Gastrocnemius medialis (tissue), 4 donors: ENCODE results near the gene TEN1. TPM values are rescaled to one million over a fixed set of nuclear protein-coding genes. Genes with fewer than 3 reads are reported as not detected.

Source experiments
- ATAC-seq, 2 donors: fragments of 150-250 bp; one replicate each; pipeline ENCODE4 v1.9.1; 2016
- DNase-seq, 2 donors: peaks; one replicate each; pipeline ENCODE4 v3.0.0-alpha.2; 2019
- H3K27ac ChIP-seq, 4 donors: fragments of 200-600 bp; sonication (generic); 1 replicate in 1 of 4; 2 replicates in 3 of 4; pipeline ENCODE4 v1.5.1; 2016 to 2018; ENCODE audit warnings: mild to moderate bottlenecking in 2 of 4, moderate library complexity in 1 of 4
- H3K27me3 ChIP-seq, 3 donors: fragments of 200-600 bp; sonication (generic) in 2 of 3; 1 replicate in 1 of 3; 2 replicates in 2 of 3; pipeline versions ENCODE4 v1.5.1 to v1.6.0; 2016 to 2019; ENCODE audit warnings: mild to moderate bottlenecking in 1 of 3, moderate library complexity in 1 of 3
- H3K36me3 ChIP-seq, 2 donors: fragments of 200-600 bp; sonication (generic) in 1 of 2; one replicate each; pipeline ENCODE4 v1.5.1; 2017 to 2018
- H3K4me1 ChIP-seq, 2 donors: fragments of 200-600 bp; sonication (generic) in 1 of 2; one replicate each; pipeline ENCODE4 v1.5.1; 2016 to 2017; ENCODE audit warnings: mild to moderate bottlenecking in 2 of 2
- H3K4me3 ChIP-seq, 4 donors: fragments of 200-600 bp; sonication (generic) in 3 of 4; 1 replicate in 1 of 4; 2 replicates in 3 of 4; pipeline ENCODE4 v1.5.1; 2016 to 2019; ENCODE audit warnings: mild to moderate bottlenecking in 2 of 4
- H3K9me3 ChIP-seq, 3 donors: fragments of 200-600 bp; sonication (generic) in 2 of 3; 1 replicate in 1 of 3; 2 replicates in 2 of 3; pipeline ENCODE4 v1.5.1; 2016 to 2019
- POLR2A ChIP-seq, 2 donors: fragments of 450-650 bp; IDR thresholded peaks; one replicate each; pipeline ENCODE4 v1.6.1; 2017; ENCODE audit warnings: antibody characterized with exemption in 2 of 2, mild to moderate bottlenecking in 2 of 2, moderate library complexity in 2 of 2
- in situ Hi-C, 4 donors: fragments of 200-750 bp; cut with MboI; loops; one replicate each; pipeline versions ENCODE4 v1.15.0 to v1.8.0; 2017; ENCODE audit warnings: low sequenced_read_pairs in 4 of 4
- intact Hi-C: fragments of 100-400 bp; cut with DNase I; formaldehyde crosslinking; loops from one replicate; pipeline ENCODE4 v1.15.1; 2023; ENCODE audit warnings: low total_unique reads
- total RNA-seq, 4 donors: library from RNA; depleted of rRNA; stranded (reverse); fragments of >200 nt; gene quantifications; one replicate each; pipeline versions ENCODE4 v1.1.0 to v1.2.3, GENCODE V29; 2016
- TF ChIP-seq, protein P1 (sequence below), 5 experiments: fragments of 450-650 bp in 3 of 5; fragments of 200-600 bp in 2 of 5; sonication (generic) in 2 of 5; IDR thresholded peaks in 4 of 5; conservative IDR thresholded peaks in 1 of 5; 1 replicate in 4 of 5; 2 replicates in 1 of 5; pipeline ENCODE4 v1.5.1; 2016 to 2019; ENCODE audit warnings: antibody characterized with exemption in 5 of 5, mild to moderate bottlenecking in 3 of 5, moderate library complexity in 3 of 5

Gene TEN1
- total RNA-seq, 4 donors from 2014 or later, result 4.2 to 9.2 (median 6.8) TPM

DNA sequence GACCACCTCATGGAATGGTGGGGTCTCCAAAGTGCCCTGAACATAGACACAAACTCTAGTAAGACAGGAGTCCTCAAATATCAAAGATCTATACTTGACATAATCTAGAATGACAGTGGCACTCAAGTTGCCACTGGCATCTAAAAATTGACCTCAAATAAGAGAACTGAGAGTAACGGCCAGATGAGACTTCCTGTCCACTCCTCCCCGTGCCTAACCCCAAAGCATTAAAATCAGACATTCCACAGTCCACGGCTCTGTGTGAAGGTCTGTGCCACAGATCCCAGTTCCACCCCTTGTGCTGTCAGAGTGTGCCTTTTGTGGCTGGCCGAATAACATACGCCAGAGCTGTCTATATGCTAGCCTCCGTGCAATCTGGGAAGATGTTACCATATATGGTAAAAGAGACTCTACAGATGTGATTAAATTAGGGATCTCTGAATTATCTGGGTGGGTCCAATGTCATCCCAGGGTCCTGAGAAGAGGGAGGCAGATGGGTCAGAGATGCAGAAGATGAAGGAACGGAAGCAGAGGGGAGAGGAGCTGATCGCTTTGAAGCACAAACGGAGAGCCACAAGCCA is 69.1 kb downstream of the TEN1 start:
- DNase-seq, result no peak
- Histone ChIP-seq H3K4me1 (peaks cover 0 to 5% of the 10 kb centered on the region in 2 donors), H3K4me3 (no peak overlapping the region), H3K27me3 (no peaks in the 10 kb centered on the region), H3K9me3 (no peaks in the 10 kb centered on the region), H3K36me3 (peaks cover 3 to 82% of the 10 kb centered on the region in 2 donors), H3K27ac (no peak overlapping the region)
- ATAC-seq, result no peak
- in situ Hi-C loops, result no loop called here
- TF ChIP-seq, protein P1, sequence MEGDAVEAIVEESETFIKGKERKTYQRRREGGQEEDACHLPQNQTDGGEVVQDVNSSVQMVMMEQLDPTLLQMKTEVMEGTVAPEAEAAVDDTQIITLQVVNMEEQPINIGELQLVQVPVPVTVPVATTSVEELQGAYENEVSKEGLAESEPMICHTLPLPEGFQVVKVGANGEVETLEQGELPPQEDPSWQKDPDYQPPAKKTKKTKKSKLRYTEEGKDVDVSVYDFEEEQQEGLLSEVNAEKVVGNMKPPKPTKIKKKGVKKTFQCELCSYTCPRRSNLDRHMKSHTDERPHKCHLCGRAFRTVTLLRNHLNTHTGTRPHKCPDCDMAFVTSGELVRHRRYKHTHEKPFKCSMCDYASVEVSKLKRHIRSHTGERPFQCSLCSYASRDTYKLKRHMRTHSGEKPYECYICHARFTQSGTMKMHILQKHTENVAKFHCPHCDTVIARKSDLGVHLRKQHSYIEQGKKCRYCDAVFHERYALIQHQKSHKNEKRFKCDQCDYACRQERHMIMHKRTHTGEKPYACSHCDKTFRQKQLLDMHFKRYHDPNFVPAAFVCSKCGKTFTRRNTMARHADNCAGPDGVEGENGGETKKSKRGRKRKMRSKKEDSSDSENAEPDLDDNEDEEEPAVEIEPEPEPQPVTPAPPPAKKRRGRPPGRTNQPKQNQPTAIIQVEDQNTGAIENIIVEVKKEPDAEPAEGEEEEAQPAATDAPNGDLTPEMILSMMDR (IDR thresholded peaks at IDR 0.05 in 4 of 5, conservative IDR thresholded peaks at IDR 0.05 in 1 of 5), result no peak
- TF ChIP-seq POLR2A (IDR thresholded peaks at IDR 0.05), result no peak
- intact Hi-C loops, result no loop called here

DNA sequence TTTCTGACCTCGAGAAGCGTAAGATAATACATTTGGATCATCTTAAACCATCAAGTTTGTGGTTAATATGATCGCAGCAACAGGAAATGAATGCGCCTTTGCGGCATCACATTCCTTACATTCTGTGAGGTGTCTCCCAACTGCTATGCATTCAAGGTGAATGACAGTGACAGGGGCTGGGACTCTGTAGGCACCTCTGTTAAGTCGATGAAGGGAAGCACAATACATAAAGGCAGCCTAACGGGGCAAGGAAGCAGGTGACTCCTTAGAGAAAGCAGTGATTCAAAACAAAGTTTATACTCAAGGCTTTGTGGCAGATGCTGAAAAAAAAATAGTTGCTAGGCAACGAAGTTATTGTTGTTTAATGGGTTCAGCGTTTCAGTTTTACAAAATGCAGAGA is 69.7 kb downstream of the TEN1 start:
- ATAC-seq (no peak), DNase-seq (no peak)
- in situ Hi-C loops, result no loop called here
- Histone ChIP-seq H3K27me3 (no peaks in the 10 kb centered on the region), H3K4me3 (no peak overlapping the region), H3K4me1 (peaks cover 0 to 5% of the 10 kb centered on the region in 2 donors), H3K9me3 (no peaks in the 10 kb centered on the region), H3K27ac (no peak overlapping the region), H3K36me3 (peaks cover 3 to 81% of the 10 kb centered on the region in 2 donors)
- no peak for TF ChIP-seq POLR2A (IDR thresholded peaks at IDR 0.05)
- TF ChIP-seq, protein P1 (IDR thresholded peaks at IDR 0.05 in 4 of 5, conservative IDR thresholded peaks at IDR 0.05 in 1 of 5), result no peak
- intact Hi-C loops, result no loop called here

DNA sequence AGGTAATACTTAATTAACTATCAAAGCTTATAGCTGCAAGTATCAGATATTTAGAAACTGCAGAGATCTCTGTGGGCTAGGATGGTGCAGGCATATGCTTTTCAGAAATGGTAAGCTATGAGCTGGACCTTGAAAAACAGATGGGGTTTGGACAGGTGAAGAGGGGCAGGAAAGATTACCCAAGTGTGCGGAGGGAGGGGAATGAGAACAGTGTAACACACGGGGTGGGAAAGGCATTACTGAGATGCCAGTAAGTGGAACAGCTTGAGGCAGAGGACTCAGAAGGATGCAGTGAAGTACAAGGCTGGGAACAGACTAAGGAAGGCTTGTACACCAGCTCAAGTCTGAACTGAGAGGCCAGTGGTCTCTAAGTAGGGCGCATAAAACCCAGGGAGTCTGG is 70.2 kb downstream of the TEN1 start:
- Histone ChIP-seq H3K27me3 (no peaks in the 10 kb centered on the region), H3K4me3 (no peak overlapping the region), H3K4me1 (peaks cover 0 to 5% of the 10 kb centered on the region in 2 donors), H3K36me3 (peaks cover 3 to 81% of the 10 kb centered on the region in 2 donors), H3K27ac (no peak overlapping the region), H3K9me3 (no peaks in the 10 kb centered on the region)
- in situ Hi-C loops, result no loop called here
- TF ChIP-seq POLR2A (IDR thresholded peaks at IDR 0.05), result no peak
- TF ChIP-seq, protein P1 (IDR thresholded peaks at IDR 0.05 in 4 of 5, conservative IDR thresholded peaks at IDR 0.05 in 1 of 5), result no peak
- intact Hi-C loops, result no loop called here
- ATAC-seq (no peak), DNase-seq (no peak)

DNA sequence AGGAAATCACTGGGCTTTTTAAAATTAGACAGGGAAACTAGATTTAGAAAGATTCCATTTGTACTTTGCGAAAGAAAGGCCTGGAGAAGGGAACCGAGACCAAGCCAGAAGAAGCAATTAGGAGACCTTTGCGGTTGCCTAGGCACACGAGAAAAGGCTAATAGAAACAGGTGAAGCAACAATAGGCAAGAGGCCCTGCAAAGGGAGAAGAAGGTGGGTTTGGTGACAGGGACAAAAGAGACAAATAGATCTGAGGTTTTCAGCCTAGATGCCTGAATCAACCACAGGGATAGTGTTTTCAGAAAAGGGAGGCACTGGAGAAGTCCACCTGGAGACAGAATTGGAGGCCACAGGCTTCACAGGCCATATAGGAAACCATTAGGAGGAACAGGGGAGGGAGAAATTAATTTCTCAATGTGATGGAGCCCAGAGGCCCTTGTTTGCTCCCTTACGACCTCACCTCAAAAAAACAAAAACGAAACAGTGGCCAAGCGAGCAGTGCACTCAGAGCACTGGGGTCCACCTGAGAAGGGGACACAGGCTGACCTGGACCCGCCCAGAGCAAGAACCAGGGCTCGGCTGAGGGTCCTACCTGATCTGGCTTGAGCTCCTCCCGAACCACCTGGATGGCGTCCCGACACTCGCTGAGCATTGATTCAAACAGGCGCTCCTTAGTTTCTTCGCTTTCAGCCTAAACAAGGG is 70.9 kb downstream of the TEN1 start:
- no peaks in the 10 kb centered on the region for H3K9me3 ChIP-seq
- peaks cover 0 to 80% of the 10 kb centered on the region in 2 donors for H3K36me3 ChIP-seq
- peaks cover 0 to 5% of the 10 kb centered on the region in 2 donors for H3K4me1 ChIP-seq
- in situ Hi-C loops, result no loop called here
- intact Hi-C loops, result no loop called here
- H3K4me3 ChIP-seq, result no peak overlapping the region
- H3K27ac ChIP-seq, result peak overlapping the region in 1 of 4 donors; percentile 46
- no peak for TF ChIP-seq POLR2A (IDR thresholded peaks at IDR 0.05)
- H3K27me3 ChIP-seq, result no peaks in the 10 kb centered on the region
- DNase-seq, result no peak
- ATAC-seq, result no peak

Other genes starting within 250 kb of the TEN1 start
- gene GALK1, start 214.0 kb upstream of the TEN1 start, total RNA-seq, result 10 to 100 TPM in 2 of 4 donors, 1 to 10 TPM in 2; 8.7 to 18.3 (median 11.0) TPM
- gene UNK, start 194.4 kb upstream of the TEN1 start, total RNA-seq, result 10 to 100 TPM; 10.4 to 19.2 (median 13.1) TPM
- gene UNC13D, start 134.8 kb upstream of the TEN1 start, total RNA-seq, result 1 to 10 TPM; 1.3 to 9.4 (median 4.6) TPM
- gene WBP2, start 123.9 kb upstream of the TEN1 start, total RNA-seq, result 100 to 1,000 TPM; 129 to 259 (median 148) TPM
- gene TRIM47, start 100.7 kb upstream of the TEN1 start, total RNA-seq, result 10 to 100 TPM in 3 of 4 donors, 1 to 10 TPM in 1; 9.5 to 18.4 (median 15.5) TPM
- 10 to 100 TPM; 16.5 to 26.1 (median 22.3) TPM for gene TRIM65, start 82.3 kb upstream of the TEN1 start, total RNA-seq
- 10 to 100 TPM; 29.9 to 86.7 (median 53.1) TPM for gene MRPL38, start 74.4 kb upstream of the TEN1 start, total RNA-seq
- gene FBF1, start 38.2 kb upstream of the TEN1 start, total RNA-seq, result 1 to 10 TPM; 2.5 to 6.4 (median 5.8) TPM
- 10 to 100 TPM; 64.8 to 96.6 (median 80.7) TPM for gene ACOX1, start 74 bp upstream of the TEN1 start, total RNA-seq
- 1 to 10 TPM in 2 of 4 donors, under 1 TPM in 2; 0.33 to 1.8 (median 1.1) TPM for gene CDK3, start 21.6 kb downstream of the TEN1 start, total RNA-seq
- gene EVPL, start 48.1 kb downstream of the TEN1 start, total RNA-seq, result under 1 TPM in 2 of 4 donors, not detected in 2; 0.02 to 0.07 TPM
- gene SRP68, start 93.3 kb downstream of the TEN1 start, total RNA-seq, result 10 to 100 TPM; 33.0 to 76.7 (median 66.7) TPM
- gene GALR2, start 95.5 kb downstream of the TEN1 start, total RNA-seq, result under 1 TPM in 1 of 4 donors, not detected in 3; 0.18 TPM
- not detected for gene ZACN, start 99.9 kb downstream of the TEN1 start, total RNA-seq
- gene EXOC7, start 124.5 kb downstream of the TEN1 start, total RNA-seq, result 10 to 100 TPM; 49.5 to 70.7 (median 53.9) TPM
- under 1 TPM in 2 of 4 donors, not detected in 2; 0.16 to 0.62 TPM for gene FOXJ1, start 162.0 kb downstream of the TEN1 start, total RNA-seq